OCI-LY1 (cell line): Measurements from ENCODE around the gene PAMR1.

ENCODE experiments used
- H2AFZ ChIP-seq: fragments of 200-600 bp; sonication (generic), shearing (Covaris generic); 2 replicates; pipeline ENCODE4 v1.6.0; 2014; ENCODE audit warnings: antibody characterized with exemption, mild to moderate bottlenecking, low read length
- H3F3A ChIP-seq: fragments of 200-600 bp; sonication (generic), shearing (Covaris generic); 2 replicates; pipeline ENCODE4 v1.6.0; 2014; ENCODE audit warnings: mild to moderate bottlenecking, antibody characterized with exemption, low read length, moderate library complexity; ENCODE audit not compliant: insufficient read depth
- H3K27ac ChIP-seq: fragments of 200-600 bp; sonication (generic); 2 replicates; pipeline ENCODE4 v1.5.1; 2014; ENCODE audit warnings: low read length, mixed run types, mild to moderate bottlenecking, low read depth; ENCODE audit not compliant: poor library complexity, severe bottlenecking
- H3K27me3 ChIP-seq: fragments of 200-600 bp; sonication (generic); 2 replicates; pipeline ENCODE4 v1.6.0; 2014; ENCODE audit warnings: antibody characterized with exemption, mild to moderate bottlenecking, low read length, moderate library complexity; ENCODE audit not compliant: insufficient read depth
- H3K36me3 ChIP-seq: fragments of 200-600 bp; sonication (generic); 2 replicates; pipeline ENCODE4 v1.6.1; 2014; ENCODE audit warnings: mild to moderate bottlenecking, antibody characterized with exemption, low read length, moderate library complexity, mixed read lengths; ENCODE audit not compliant: insufficient read depth
- H3K4me1 ChIP-seq: fragments of 200-600 bp; sonication (generic); 2 replicates; pipeline ENCODE4 v1.5.1; 2014; ENCODE audit warnings: mild to moderate bottlenecking, low read length, moderate library complexity; ENCODE audit not compliant: insufficient read depth, severe bottlenecking
- H3K4me2 ChIP-seq: fragments of 200-600 bp; sonication (generic), shearing (Covaris generic); 2 replicates; pipeline ENCODE4 v1.6.1; 2014; ENCODE audit warnings: low read length
- H3K4me3 ChIP-seq: fragments of 200-600 bp; sonication (generic); 2 replicates; pipeline ENCODE4 v1.5.1; 2014; ENCODE audit warnings: low read length, low read depth, mild to moderate bottlenecking, mixed read lengths; ENCODE audit not compliant: poor library complexity, severe bottlenecking
- H3K79me2 ChIP-seq: fragments of 200-600 bp; shearing (Covaris generic); 2 replicates; pipeline ENCODE4 v1.6.1; 2016; ENCODE audit warnings: mixed run types, low read length, mixed read lengths; ENCODE audit not compliant: insufficient read depth
- H3K9ac ChIP-seq: fragments of 200-600 bp; sonication (generic), shearing (Covaris generic); 2 replicates; pipeline ENCODE4 v1.6.1; 2014; ENCODE audit warnings: mild to moderate bottlenecking, low read length, mixed read lengths
- H3K9me2 ChIP-seq: fragments of 200-600 bp; sonication (generic), shearing (Covaris generic); 2 replicates; pipeline ENCODE4 v1.6.1; 2014; ENCODE audit warnings: low read depth, mild to moderate bottlenecking, low read length, mixed read lengths
- H3K9me3 ChIP-seq: fragments of 200-600 bp; shearing (Covaris generic); 2 replicates; pipeline ENCODE4 v1.6.1; 2014; ENCODE audit warnings: low read length, mixed read lengths
- H4K20me1 ChIP-seq: fragments of 200-600 bp; sonication (generic), shearing (Covaris generic); 2 replicates; pipeline ENCODE4 v1.6.0; 2016; ENCODE audit warnings: mild to moderate bottlenecking, low read length; ENCODE audit not compliant: insufficient read depth
- CTCF ChIP-seq: fragments of 200-600 bp; sonication (generic), shearing (Covaris generic); IDR thresholded peaks from 2 replicates; pipeline ENCODE4 v1.5.1; 2017; ENCODE audit warnings: mild to moderate bottlenecking, antibody characterized with exemption, low read length, moderate library complexity, mixed read lengths
- EZH2 ChIP-seq: fragments of 200-600 bp; sonication (generic), shearing (Covaris generic); IDR thresholded peaks from 2 replicates; pipeline ENCODE4 v1.8.0; 2017; ENCODE audit warnings: borderline replicate concordance, mixed run types, mild to moderate bottlenecking, antibody characterized with exemption, low read length, moderate library complexity, mixed read lengths

PAMR1 gene

GRCh38 chr11:35389897-35390465, 135.4 kb downstream of the PAMR1 start:
- Histone ChIP-seq H3K4me1 (peaks cover 14% of the 10 kb centered on the region), H2AFZ (no peak overlapping the region), H3K79me2 (no peaks in the 10 kb centered on the region), H4K20me1 (no peaks in the 10 kb centered on the region), H3K9me2 (no peaks in the 10 kb centered on the region), H3K27ac (no peak overlapping the region), H3K27me3 (no peaks in the 10 kb centered on the region), H3K9ac (no peak overlapping the region), H3K9me3 (no peaks in the 10 kb centered on the region), H3F3A (no peaks in the 10 kb centered on the region), H3K4me2 (no peak overlapping the region), H3K4me3 (no peak overlapping the region), H3K36me3 (no peaks in the 10 kb centered on the region)
- no peak for TF ChIP-seq EZH2
- TF ChIP-seq CTCF, result no peak

DNA sequence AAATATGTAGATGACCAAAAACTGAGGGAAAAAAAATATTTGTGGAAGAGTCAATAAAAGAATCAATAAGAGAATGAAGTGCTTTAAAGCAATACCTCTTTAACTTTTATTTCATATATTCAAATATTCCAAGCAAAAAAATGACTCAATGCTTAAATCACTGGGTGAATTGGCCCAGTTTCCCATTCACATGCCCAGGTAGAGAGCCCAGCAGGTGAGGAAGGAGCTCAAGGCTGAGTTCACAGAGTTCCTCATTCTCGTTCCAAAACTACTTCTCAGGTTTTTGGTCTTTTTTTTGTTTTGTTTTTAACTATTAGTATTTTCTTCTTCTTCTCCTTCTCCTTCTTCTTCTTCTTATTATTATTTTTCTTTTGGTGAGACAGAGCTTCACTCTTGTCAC, 136.3 kb downstream of the PAMR1 start:
- H2AFZ ChIP-seq, result no peak overlapping the region
- no peaks in the 10 kb centered on the region for H4K20me1 ChIP-seq
- H3K79me2 ChIP-seq, result no peaks in the 10 kb centered on the region
- H3F3A ChIP-seq, result no peaks in the 10 kb centered on the region
- H3K9ac ChIP-seq, result no peak overlapping the region
- no peak overlapping the region for H3K27ac ChIP-seq
- no peaks in the 10 kb centered on the region for H3K27me3 ChIP-seq
- H3K4me2 ChIP-seq, result no peak overlapping the region
- no peak overlapping the region for H3K4me3 ChIP-seq
- H3K9me2 ChIP-seq, result no peaks in the 10 kb centered on the region
- H3K36me3 ChIP-seq, result no peaks in the 10 kb centered on the region
- H3K9me3 ChIP-seq, result no peaks in the 10 kb centered on the region
- TF ChIP-seq CTCF (no peak), EZH2 (no peak)
- H3K4me1 ChIP-seq, result peaks cover 14% of the 10 kb centered on the region

DNA sequence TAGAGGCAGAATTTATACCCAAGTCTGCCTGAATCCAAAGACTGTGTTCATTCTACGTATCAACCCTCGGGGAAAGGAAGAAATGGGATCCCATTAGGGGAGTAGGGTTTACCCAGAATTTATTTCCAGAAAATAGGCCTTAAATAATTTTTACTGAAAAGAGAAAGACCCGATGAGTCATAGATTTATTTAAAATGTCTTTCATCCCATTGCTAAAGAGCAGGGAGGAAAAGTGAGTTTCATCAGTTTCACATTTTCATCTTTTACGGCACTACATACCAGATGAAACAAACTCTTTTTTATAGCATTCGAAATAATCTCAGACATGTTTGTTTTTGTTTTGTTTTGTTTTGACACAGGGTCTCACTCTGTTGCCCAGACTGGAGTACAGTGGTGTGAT, 137.4 kb downstream of the PAMR1 start:
- H3K9me2 ChIP-seq, result no peaks in the 10 kb centered on the region
- H2AFZ ChIP-seq, result no peak overlapping the region
- no peaks in the 10 kb centered on the region for H4K20me1 ChIP-seq
- H3K9ac ChIP-seq, result no peak overlapping the region
- no peak overlapping the region for H3K27ac ChIP-seq
- no peaks in the 10 kb centered on the region for H3K79me2 ChIP-seq
- no peaks in the 10 kb centered on the region for H3K27me3 ChIP-seq
- H3K4me2 ChIP-seq, result no peak overlapping the region
- no peaks in the 10 kb centered on the region for H3K9me3 ChIP-seq
- no peaks in the 10 kb centered on the region for H3K36me3 ChIP-seq
- TF ChIP-seq EZH2, result no peak
- no peak for TF ChIP-seq CTCF
- H3F3A ChIP-seq, result no peaks in the 10 kb centered on the region
- peaks cover 14% of the 10 kb centered on the region for H3K4me1 ChIP-seq
- no peak overlapping the region for H3K4me3 ChIP-seq
